GM03348 (cell line): ENCODE data around the gene RER1.
A peak's percentile ranks its signal among the peaks of the same experiment; 100 is the strongest.
"Not testable (repeated sequence)": the region's sequence is repeated elsewhere in the genome, so short reads cannot be mapped to it uniquely, and the experiment has no call there.

ENCODE experiments used
- DNase-seq: peaks from one replicate; pipeline ENCODE4 v3.0.0; 2012; ENCODE audit warnings: low spot score

The RER1 gene

DNA sequence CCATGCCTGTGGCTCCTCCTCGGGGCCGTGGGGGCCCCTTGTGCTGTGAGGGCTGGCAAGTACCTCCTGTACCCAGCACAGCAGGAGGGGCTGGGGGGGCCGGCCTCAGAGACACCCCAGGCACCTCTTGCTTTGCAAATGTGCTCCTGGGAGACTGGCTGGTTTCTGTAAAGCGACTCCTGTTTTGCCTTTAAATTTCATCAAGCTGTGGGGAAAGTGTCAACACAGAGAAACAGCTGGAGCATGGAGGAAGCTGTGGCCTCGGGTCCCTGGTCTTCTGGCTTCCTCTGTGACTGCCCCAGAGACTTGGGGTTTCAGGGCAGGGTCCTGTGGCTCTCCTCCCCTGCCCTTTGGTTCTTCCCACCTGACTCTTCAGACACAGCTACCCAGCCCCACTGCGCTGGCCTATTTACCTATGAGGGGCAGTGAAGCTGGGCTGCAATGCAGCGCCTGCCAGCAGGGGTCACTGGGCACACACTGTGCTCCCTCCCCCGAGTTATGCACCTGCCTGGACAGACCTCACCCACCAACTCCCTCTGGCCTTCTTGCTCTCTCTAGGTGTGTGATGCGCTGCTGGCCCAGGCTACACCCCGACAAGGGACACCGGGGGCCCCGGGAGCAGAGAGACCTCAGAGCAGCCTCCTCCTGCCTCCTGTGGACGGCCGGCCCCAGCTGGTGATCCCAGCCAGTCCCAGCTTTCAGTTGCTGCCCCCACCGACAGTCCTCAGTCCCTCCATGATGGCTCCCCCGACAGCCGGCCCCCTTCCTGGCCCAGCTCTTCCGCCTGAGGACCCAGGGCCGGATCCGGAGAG, 38.3 kb downstream of the RER1 start:
- DNase-seq: no peak

DNA sequence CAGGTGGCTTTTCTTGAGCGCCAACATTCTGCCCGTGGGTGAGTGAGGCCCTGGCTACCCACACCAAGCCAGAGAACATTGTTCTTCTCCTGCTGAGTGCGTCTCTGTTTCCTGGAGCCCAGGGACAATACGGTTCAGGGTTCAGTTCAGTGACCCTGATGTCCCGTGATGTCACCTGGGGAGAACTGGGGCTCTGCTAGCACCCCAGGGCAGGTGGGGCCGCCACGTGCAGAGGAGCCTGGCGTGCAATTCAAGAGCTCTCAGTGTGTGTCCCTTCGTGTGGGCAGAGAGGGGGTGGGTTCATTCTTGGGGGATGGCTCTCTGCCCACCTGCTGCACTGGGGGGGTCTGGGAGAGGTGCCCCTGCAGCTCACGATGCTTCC, 38.9 kb downstream of the RER1 start:
- no peak for DNase-seq

DNA sequence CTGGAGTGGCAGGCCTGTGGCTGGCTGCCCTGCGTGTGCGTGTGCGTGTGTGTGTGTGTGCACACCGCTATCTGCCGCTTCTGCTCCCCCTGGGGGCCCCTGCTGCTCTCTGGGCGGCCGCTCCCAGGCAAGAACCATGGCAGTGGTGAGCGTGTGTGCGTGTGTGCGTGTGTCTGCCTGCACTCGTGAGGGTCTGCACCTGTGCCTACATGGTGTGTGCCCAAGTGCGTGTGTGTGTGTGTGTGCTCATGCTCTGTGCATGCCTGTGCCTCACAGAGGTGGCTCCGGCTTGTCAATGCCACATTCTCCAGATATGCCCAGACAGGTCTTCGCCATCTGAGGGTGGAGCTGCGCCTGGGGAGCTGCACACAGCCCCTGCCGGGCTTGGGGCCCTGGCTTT, 39.5 kb downstream of the RER1 start:
- DNase-seq: no peak

DNA sequence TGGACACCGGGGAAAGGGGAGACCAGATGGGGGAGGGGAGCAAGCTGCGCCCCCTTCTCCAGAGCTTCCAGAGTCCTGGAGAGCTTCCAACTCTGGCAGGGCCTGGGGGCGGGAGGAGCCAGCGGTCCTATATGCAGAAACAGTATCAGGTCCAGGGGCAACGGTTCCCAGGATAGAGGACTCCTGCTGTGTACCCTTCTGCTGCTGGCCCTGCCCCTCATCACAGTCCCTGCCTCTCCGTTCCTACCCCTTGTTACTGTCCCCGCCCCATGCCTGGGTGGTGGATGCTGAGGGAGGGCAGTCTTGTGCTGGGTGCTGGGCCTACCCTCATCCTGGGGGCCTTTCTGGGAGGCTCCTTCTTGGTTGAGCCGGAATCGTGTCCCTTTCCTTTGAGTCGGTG, 39.9 kb downstream of the RER1 start:
- DNase-seq: no peak

DNA sequence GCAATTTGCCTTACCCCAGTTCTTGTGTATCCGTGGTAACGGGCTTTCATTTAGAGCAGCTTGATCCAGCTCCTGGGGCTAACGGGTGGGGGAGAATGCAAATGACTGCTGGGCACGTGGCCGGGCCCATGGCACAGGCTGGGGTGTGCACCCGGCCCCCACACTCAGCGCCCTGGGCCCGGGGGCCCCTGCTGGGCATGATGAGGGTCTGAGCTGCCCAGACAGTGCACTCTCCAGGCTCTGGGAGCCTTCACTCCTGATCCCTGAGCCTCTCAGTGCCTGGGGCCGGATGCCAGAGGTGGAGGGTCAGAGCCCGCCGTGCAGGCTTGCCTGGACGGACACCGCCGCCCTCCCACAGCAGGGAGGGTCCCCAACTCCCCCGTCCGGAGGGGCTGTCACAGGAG, 40.8 kb downstream of the RER1 start:
- DNase-seq: no peak

DNA sequence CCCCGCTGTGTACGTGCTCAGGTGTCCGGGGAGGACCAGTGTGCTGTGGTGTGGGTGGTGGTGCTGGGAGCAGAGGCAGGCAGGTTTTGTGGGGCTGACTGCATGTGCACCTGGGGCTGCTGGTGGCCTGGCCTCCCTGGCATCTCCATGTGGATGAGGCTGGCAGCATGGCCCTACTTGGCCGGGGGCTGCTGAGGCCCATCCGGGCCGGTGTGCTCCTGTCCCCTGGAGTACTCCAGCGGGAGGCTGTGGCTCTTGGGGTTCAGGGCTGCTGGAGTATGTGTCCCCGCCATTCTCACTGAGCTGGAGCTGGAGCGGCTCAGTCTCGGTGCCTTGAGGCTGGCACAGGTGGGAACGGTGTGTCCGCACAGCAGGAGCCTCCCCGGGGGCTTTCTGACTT, 41.6 kb downstream of the RER1 start:
- no peak for DNase-seq

DNA sequence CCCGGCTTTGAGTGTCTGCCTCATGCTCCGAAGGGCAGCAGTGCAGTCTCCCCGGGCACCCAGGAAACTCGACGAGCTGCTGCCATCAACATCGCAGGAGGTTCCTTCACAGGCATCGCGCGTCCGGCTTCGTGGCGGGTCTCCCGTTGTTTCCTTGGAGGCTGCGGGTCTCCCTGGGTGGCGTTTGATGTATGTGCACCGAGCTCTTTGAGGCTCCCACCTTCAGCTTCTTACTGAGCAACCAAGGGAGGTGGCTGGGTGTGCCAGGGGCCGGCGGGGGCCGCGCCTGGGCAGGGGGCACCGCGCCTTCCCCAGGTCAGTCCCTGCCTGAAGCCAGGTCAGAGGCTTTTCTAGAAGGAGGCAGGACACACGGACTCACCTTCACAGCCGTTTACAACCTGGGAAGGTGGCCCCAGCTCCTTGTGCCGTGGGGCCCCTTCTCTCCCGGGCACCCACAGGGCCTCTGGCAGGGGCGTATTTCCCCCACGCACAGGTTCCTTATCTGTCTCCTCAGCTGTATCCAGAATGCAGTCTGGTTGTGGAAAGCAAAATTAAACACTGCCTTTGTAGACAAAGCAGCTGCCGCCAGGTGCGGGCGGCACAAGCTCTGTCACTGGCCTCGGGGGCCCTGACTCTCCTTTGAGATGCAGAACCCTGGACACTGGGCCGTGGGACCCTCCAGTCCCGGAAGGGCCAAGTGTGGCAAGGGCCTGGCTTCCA, 42.5 kb downstream of the RER1 start:
- DNase-seq: no peak

DNA sequence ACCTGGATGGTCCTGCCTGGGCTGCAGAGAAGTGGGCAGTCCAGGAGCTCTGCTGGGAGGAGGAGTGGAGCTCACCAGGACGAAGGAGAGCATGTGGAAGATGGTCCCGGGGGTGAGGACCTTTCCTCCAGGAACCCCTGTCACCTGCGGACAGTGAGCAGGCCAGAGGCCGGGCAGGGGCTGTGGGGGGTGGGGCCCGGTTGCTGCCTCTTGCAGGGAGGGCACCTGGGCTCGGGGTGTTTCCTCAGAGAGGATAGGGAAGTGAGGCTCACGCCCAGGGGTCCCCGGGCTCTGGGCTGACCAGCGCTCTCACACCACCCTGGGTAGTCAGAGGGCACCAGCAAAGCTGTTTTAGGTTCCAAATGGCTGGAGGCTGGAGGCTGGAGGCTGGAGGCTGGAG, 43.5 kb downstream of the RER1 start:
- DNase-seq: no peak

DNA sequence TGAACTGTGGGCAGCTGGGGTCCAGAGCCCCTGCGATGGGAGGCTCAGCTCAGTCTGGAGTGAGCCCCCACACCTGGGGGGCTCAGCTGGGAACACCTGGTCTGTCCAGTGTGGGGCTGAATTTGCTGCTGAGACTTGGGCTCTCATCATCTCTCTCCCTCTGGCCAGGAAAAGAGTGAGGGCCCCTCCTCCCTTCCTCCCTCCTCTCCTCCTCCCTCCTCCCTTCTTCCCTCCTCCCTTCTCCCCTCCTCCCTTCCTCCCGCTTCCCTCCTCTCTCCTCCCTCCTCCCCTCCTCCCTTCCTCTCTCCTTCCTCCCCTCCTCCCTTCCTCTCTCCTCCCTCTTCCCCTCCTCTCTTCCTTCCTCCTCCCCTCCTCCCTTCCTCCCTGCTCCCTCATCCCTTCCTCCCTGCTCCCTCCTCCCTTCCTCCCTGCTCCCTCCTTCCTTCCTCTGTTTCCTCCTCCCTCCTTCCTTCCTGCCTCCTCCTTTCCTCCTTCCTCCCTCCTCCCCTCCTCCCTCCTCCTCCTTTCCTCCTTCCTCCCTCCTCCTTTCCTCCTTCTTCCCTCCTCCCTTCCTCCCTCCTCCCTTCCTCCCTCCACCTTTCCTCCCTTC, 44.2 kb downstream of the RER1 start:
- DNase-seq: no peak

DNA sequence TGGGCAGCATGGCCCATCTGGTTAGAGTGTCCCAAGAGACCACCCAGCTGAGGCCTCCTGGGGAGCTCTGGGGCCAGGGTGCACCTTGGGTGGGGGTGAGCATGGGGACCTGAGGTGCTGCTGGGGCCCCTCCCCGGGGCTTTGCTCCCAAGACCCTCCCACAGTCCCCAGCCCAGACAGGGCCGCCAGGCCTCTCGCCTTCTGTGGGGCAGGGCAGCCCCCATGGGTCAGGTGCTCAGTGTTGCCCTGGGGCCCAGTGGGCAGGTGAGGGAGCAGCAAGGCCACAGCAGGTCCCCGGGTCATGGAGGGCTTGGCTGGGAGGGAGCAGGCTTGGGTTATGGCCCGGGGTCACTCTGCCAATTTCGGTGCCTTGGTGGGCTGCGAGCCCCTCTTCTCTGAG, 45.2 kb downstream of the RER1 start:
- DNase-seq: no peak

DNA sequence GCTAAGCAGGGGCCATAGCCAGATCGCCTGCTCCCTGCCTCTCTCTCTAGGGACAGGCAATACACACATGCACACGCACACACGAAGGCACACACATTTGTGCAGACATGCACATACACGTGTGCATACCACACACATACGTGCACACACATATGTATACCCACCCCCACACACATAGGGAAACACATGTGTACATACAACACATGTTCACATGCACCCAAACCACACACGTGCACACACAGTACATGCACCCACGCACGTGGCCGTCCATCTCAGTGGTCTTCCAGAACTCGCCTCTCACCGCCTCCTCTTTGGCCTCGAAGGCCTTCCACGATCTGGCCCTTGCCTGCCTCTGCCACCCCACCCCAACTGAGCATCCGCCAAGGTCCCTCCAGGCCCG, 46.0 kb downstream of the RER1 start:
- DNase-seq: no peak

DNA sequence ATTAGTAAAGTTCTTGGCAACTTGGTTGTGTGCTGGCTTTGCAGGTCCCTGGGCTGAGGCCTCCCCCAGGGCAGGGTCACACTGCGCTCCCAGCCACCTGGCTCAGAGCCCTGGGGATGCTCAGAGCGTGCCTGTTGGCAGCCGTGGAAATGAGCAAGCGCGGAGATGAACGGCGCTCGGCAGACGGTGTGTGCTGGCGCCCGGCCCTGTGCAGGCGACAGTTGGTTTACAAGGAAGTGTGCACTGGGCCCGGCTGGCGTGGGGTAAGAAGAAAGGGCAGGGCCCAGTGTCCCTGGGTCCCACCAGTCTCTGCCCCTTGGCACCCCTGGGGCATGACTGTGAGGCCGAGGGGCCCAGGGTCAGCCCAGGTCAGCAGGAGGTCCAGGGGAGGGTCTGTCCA, 46.4 kb downstream of the RER1 start:
- no peak for DNase-seq

DNA sequence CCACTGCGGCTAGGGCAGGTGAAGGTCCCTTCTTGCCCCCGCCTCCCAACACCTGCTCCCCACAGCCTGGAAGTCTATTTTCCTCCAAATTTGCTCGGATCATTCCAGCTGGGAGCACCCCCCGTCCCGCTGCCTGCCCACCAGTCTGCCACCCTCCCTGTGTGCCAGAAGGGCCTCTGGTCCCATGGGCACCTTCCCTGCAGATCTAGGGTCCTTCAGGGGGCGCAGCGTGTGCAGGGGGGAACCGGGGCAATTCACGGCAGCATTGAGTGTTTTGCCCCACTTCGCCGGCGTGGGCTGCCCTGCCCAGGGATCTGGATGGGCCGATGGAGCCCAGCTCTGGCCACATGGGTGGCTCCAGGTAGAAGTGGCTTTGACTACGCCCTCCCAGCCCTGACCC, 47.0 kb downstream of the RER1 start:
- DNase-seq: no peak

DNA sequence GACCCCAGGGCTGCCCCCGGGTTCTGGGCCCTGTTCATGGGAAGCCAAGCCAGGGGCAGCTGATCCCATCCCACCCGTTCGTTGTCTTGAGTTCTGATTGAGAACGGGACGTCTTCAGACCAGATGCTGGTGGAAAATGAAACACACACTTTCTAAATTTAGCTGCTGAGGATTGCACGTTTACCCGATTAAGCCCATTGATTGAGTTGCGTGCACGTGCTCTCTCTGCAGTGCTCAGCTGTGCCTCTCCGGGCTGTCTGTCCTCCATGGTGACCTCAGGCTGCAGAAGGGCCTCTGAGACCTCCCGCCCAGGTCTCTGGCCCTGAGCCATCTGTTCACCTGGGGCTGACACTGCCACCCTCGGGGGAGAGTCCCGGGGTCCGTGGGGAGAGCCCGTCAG, 47.7 kb downstream of the RER1 start:
- DNase-seq: no peak

DNA sequence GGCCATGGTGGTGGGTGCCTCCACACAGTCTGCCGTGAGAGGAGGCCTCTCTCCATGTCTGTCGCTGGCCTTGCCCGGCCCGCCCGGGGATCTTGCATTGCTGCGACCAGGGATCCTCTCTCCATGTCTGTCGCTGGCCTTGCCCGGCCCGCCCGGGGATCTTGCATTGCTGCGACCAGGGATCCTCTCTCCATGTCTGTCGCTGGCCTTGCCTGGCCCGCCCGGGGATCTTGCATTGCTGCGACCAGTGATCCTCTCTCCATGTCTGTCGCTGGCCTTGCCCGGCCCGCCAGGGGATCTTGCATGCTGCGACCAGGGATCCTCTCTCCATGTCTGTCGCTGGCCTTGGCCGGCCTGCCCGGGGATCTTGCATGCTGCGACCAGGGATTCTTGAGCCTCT, 48.7 kb downstream of the RER1 start:
- DNase-seq: not testable (repeated sequence)

DNA sequence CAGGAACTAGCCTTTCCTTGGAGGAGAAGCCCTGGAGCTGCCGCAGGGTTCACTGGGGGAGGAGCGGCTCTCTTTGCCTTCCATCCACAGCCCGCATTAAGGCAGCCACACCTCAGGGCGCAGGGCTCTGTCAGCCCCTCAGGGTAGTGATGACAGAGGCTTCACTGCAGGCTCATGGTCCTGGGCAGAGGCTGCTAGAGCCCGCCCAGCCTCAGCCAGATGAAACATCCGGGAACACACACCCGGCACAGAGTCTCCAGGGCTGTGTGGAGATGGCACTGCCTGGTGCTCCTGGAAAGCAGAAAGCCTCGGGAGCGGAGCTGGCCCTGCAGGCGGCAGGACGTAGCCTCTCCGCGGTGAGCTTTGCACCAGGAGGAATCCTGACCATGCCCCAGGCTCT, 50.1 kb downstream of the RER1 start:
- no peak for DNase-seq

DNA sequence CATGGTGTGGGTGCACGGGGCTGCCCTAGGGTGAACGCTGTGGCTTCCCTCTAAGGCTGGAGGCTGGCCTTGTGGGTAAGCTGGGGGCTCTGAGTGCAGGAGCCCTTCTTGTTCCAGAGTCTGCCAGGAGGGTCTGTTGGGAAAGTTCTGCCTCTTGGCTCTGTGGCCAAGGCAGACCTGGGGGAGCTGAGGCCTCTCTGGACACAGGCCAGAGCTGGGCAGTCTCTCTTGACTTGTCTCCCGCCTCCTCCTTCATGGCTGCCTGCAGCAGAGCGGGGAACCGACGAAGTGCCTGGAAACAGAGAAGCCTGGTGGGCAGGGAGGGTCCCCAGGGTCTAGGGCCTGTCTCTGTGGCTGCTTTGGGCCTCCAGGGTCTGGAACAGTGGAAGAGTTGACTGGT, 51.0 kb downstream of the RER1 start:
- no peak for DNase-seq

DNA sequence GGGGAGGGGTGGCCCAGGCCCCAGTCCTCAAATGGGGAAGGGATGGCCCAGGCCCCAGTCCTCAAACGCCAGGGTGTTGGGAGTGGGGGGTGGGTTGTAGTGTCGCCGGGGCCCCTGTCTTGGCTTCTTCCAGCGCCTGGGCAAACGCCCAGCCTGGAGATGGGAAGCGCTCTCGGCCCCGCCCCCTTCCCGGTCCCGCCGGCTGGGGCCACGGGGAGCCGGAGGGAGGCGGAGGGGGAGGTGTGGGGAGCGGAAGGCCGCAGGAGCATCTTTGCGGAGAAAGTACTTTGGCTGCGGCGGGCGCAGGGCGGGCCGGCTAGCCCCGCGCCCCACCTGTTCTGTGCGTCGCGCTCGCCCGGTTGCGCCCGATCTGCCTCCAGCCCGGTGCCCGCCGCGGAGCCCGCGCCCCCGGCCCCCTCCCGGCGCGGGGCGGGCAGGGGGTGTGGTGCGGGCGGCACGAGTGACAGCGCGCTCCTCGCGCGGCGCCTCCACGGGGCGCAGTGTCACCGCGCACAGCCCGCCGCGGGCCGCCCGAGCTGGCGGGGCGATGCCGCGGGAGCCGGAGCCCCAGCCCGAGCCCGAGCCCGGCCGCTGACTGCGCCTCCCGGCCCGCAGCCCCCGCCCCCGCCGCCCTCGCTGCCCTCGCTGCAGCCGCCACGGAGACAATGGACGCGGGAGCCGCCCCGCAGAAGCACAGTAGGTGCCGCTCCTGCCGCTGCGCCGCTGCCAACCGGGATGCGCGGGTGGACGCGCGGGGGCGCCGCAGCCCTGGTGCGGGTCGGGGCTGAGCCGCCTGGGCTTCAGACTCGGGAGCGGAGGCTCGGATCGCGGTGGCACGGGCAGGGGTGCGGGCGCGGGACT, 51.9 kb downstream of the RER1 start:
- no peak for DNase-seq

DNA sequence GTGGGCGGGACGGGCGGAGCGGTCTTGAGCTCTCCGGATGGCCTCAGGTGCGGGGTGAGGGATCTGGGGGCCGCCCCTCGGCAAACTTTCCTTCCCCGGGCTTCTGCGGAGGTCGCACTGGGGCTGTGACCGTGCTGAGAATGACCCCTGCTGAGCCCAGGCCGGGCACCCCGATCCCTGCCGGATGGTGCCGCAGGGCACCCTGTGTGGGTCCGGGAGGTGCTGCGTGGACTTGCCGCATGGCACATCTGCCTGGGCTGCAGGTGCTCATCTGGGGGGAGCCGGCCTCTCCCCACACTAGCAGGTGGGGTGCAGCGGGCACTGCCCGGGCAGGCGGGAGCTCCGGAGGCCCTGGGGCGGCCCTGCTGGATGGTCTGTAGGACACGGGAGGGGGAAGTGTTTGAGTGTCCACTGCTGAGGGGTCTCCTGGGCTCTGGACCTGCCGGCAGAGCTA, 52.5 kb downstream of the RER1 start:
- DNase-seq: no peak

DNA sequence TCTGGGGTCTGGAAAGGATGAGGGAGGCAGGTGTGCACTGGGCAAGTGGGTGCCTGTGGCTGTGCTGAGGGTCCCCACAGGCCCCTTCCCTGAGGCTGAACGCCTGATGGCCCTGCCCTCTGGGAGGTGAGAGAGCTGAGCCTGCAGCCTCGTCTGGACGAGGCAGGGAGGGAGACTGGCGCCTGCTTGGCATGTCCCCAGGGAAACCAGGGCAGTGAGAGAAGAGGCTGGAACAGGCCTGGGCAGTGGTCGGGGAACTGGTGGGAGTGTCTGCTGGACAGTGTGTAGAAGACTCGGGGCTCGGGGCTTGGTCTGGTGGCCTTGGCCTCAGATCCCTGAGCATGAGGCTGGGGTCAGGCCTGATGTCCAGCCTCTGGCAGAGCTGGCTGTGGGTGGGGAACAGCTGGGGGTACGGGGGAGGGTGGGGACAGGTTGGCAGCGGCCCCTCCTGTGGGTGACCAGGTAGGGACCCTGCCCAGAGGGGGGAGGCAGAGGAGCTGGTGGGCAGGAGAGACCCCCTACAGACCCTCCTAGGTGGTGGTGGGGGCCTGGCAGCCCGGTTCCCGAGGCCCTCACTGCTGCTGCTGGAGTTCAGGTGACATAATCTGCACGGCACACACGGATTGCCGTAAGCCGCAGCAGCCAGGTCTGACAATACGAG, 53.7 kb downstream of the RER1 start:
- no peak for DNase-seq

DNA sequence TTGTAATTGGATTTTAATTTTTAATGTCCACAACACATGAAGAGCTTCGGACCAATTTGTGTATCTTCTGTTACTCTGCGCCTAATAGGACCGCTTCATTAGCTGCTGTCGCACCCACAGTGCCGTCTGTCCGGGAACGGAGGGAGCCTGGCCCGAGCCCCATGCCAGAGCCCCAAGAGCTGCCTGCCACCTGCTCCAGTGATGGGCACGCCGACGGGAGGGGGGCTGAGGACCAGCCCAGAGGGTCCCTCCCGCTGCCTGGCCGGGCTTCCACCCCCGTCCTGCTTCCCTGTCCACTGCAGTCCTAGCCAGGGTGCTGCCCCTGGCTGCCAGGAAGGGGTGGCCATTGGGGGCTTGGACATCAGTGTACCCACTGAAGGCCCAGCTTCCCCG, 54.2 kb downstream of the RER1 start:
- DNase-seq: no peak

DNA sequence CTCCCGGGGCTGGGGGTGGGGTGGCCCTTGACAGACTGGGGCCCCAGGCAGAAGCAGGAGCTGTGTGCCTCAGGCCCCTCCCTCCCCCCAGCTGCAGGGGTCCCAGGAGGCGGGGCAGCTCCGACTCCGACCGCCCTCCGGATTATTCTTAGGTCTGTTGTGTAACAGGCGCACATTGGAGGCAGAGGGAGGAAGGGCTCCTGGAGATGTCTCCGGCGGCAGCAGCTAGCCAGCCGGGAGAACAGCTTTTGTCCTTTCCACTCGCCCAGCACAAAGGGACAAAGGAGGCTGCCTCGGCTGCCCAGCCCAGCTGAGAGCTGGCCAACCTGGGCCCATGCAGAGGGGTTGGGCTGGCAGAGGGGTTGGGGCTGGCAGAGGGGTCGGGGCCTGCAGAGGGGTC, 54.8 kb downstream of the RER1 start:
- DNase-seq: peak; percentile 49
